C4-2B (cell line): ENCODE results near the gene TMEM82.

ENCODE experiments used
- CTCF ChIP-seq: fragments of 450-650 bp; conservative IDR thresholded peaks from 2 replicates; pipeline ENCODE4 v1.5.1; 2017; ENCODE audit warnings: mild to moderate bottlenecking
- ZFX ChIP-seq: fragments of 450-650 bp; IDR thresholded peaks from 2 replicates; pipeline ENCODE4 v1.6.1; 2017

- no peak for TF ChIP-seq CTCF
- no peak for TF ChIP-seq ZFX
These were observed 33.4 kb downstream of the TMEM82 start for GRCh38 chr1:15775706-15776105.
